Stimulated activated memory B cell treated with anti-CD40 and anti-IgM and Interleukin-4, amounts not matched to agents 10 μg/mL and 1 μg/mL and 100 μg/mL, for 72 hours (primary cell): Measurements from ENCODE around the gene NFATC2.

Experiments used
- ATAC-seq: fragments of 150-1000 bp; cut with Tn5 transposase; 2 replicates; pipeline ENCODE4 v1.10.0; 2021
- H3K27ac Mint-ChIP-seq: one replicate; pipeline ENCODE4 v1.8.0; 2022; ENCODE audit warnings: mild to moderate bottlenecking, mixed read lengths
- H3K27me3 Mint-ChIP-seq: one replicate; pipeline ENCODE4 v1.8.0; 2022; ENCODE audit warnings: mixed read lengths
- H3K36me3 Mint-ChIP-seq: one replicate; pipeline ENCODE4 v1.8.0; 2022; ENCODE audit warnings: mixed read lengths
- H3K4me1 Mint-ChIP-seq: one replicate; pipeline ENCODE4 v1.8.0; 2022; ENCODE audit warnings: mixed read lengths
- H3K4me3 Mint-ChIP-seq: one replicate; pipeline ENCODE4 v1.8.0; 2022; ENCODE audit warnings: mild to moderate bottlenecking, moderate library complexity, mixed read lengths
- H3K9me3 Mint-ChIP-seq: one replicate; pipeline ENCODE4 v1.8.0; 2022; ENCODE audit warnings: mixed read lengths

NFATC2 gene

GRCh38 chr20:51522207-51522606, 20.3 kb downstream of the NFATC2 start:
- no peak overlapping the region for H3K4me3 Mint-ChIP-seq
- H3K27me3 Mint-ChIP-seq, result no peaks in the 10 kb centered on the region
- H3K9me3 Mint-ChIP-seq, result no peaks in the 10 kb centered on the region
- peaks cover 49% of the 10 kb centered on the region for H3K36me3 Mint-ChIP-seq
- ATAC-seq, result no peak
- H3K4me1 Mint-ChIP-seq, result peaks cover 57% of the 10 kb centered on the region
- no peak overlapping the region for H3K27ac Mint-ChIP-seq

GRCh38 chr20:51517839-51518238, 24.7 kb downstream of the NFATC2 start:
- ATAC-seq, result no peak
- Mint-ChIP-seq H3K27ac (no peak overlapping the region), H3K4me1 (peaks cover 45% of the 10 kb centered on the region), H3K36me3 (peaks cover 68% of the 10 kb centered on the region), H3K9me3 (no peaks in the 10 kb centered on the region), H3K27me3 (no peaks in the 10 kb centered on the region), H3K4me3 (no peak overlapping the region)

DNA sequence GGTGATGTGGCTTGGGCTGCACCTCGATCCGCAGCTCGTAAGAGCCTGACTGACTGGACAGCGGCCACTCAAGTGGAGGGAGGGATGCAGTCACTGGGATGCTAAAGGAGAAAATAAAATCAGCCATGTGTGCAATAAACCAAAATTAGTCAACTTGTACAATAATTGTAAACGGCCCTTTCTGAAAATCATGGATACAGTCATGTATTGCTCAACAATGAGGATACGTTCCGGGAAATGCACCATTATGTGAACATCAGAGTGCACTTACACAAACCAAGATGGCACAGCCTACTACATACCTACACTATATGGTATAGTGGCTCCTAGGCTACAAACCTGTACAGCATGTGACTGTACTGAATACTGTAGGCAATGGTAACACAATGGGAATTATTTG, 25.7 kb downstream of the NFATC2 start:
- no peak for ATAC-seq
- no peaks in the 10 kb centered on the region for H3K27me3 Mint-ChIP-seq
- peaks cover 73% of the 10 kb centered on the region for H3K36me3 Mint-ChIP-seq
- H3K4me1 Mint-ChIP-seq, result peaks cover 45% of the 10 kb centered on the region
- no peak overlapping the region for H3K4me3 Mint-ChIP-seq
- no peak overlapping the region for H3K27ac Mint-ChIP-seq
- H3K9me3 Mint-ChIP-seq, result no peaks in the 10 kb centered on the region

DNA sequence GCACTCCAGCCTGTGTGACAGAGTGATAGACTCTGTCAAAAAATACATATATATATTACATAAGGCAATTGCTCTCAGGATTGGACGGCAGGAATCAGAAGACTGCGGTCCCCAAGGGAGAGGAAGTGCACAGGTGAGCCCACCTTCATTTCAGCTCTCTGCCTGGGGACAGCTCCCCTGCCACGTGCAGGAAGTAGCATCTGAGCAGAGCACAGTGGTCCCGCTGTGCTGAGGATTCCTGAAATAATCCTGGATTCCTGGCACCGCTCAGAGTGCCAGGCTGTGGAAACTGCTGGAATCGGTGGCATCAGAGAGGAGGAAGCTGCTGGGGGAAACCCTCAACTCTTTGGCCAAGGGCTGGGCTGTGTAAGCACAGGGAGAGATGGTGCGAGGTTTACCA, 27.7 kb downstream of the NFATC2 start:
- no peak for ATAC-seq
- H3K27ac Mint-ChIP-seq, result no peak overlapping the region
- no peaks in the 10 kb centered on the region for H3K27me3 Mint-ChIP-seq
- no peak overlapping the region for H3K4me3 Mint-ChIP-seq
- H3K4me1 Mint-ChIP-seq, result peaks cover 53% of the 10 kb centered on the region
- H3K36me3 Mint-ChIP-seq, result peaks cover 84% of the 10 kb centered on the region
- H3K9me3 Mint-ChIP-seq, result no peaks in the 10 kb centered on the region

- Mint-ChIP-seq H3K4me1 (peaks cover 59% of the 10 kb centered on the region), H3K27me3 (no peaks in the 10 kb centered on the region), H3K4me3 (no peak overlapping the region), H3K9me3 (no peaks in the 10 kb centered on the region), H3K36me3 (peaks cover 89% of the 10 kb centered on the region), H3K27ac (no peak overlapping the region)
- no peak for ATAC-seq
Observed at GRCh38 chr20:51514249-51514648, 28.3 kb downstream of the NFATC2 start.

- H3K27me3 Mint-ChIP-seq, result no peaks in the 10 kb centered on the region
- H3K36me3 Mint-ChIP-seq, result peaks cover 89% of the 10 kb centered on the region
- no peak overlapping the region for H3K27ac Mint-ChIP-seq
- H3K4me3 Mint-ChIP-seq, result no peak overlapping the region
- no peak for ATAC-seq
- no peaks in the 10 kb centered on the region for H3K9me3 Mint-ChIP-seq
- H3K4me1 Mint-ChIP-seq, result peaks cover 64% of the 10 kb centered on the region
Observed at GRCh38 chr20:51513545-51513944, 29.0 kb downstream of the NFATC2 start.

GRCh38 chr20:51512645-51513044, 29.9 kb downstream of the NFATC2 start:
- Mint-ChIP-seq H3K9me3 (no peaks in the 10 kb centered on the region), H3K27me3 (no peaks in the 10 kb centered on the region), H3K4me1 (peaks cover 67% of the 10 kb centered on the region), H3K4me3 (no peak overlapping the region), H3K36me3 (peaks cover 89% of the 10 kb centered on the region), H3K27ac (no peak overlapping the region)
- no peak for ATAC-seq

GRCh38 chr20:51511861-51512619, 30.5 kb downstream of the NFATC2 start:
- no peaks in the 10 kb centered on the region for H3K27me3 Mint-ChIP-seq
- no peak for ATAC-seq
- H3K9me3 Mint-ChIP-seq, result no peaks in the 10 kb centered on the region
- H3K36me3 Mint-ChIP-seq, result peaks cover 90% of the 10 kb centered on the region
- H3K27ac Mint-ChIP-seq, result no peak overlapping the region
- H3K4me3 Mint-ChIP-seq, result no peak overlapping the region
- peaks cover 70% of the 10 kb centered on the region for H3K4me1 Mint-ChIP-seq

DNA sequence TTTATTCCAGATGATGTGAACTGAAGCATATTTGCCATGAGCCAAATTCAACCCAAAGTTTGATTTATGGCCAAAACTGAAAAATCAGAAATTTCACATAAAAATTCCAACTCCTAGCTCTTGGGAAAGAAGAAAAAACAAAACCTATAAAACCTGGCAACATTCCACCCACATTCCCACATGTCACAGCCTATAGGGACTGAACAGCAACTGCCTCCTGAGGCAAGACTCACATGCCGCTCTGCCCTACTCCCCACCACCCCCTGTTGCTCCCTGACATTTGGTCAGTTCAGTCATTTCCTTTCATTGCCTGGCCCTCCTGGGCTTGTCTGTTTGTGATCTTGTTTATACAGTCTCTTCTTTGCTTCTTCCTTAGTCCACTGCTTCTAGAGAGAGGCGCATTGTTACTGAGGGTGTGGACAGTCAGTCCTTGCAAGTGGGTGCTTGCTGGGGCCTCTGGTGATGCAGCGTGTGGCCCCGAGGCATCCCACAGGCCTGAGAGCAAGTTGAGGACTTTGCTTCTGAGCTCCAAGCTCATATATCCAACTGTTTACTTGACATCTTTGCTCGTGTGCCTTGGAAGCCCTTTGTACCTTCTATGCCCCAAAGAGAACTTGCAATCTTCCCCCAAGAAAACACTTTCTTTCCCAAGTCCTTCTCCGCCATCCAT, 31.4 kb downstream of the NFATC2 start:
- Mint-ChIP-seq H3K36me3 (peaks cover 93% of the 10 kb centered on the region), H3K9me3 (no peaks in the 10 kb centered on the region), H3K4me1 (peaks cover 70% of the 10 kb centered on the region), H3K27ac (no peak overlapping the region), H3K4me3 (no peak overlapping the region), H3K27me3 (no peaks in the 10 kb centered on the region)
- ATAC-seq, result no peak

GRCh38 chr20:51510169-51510568, 32.4 kb downstream of the NFATC2 start:
- Mint-ChIP-seq H3K9me3 (no peaks in the 10 kb centered on the region), H3K4me3 (no peak overlapping the region), H3K27me3 (no peaks in the 10 kb centered on the region), H3K4me1 (peaks cover 70% of the 10 kb centered on the region), H3K36me3 (peaks cover 96% of the 10 kb centered on the region), H3K27ac (no peak overlapping the region)
- no peak for ATAC-seq

- Mint-ChIP-seq H3K4me1 (peaks cover 70% of the 10 kb centered on the region), H3K27ac (no peak overlapping the region), H3K4me3 (no peak overlapping the region), H3K36me3 (peaks cover 95% of the 10 kb centered on the region), H3K27me3 (no peaks in the 10 kb centered on the region), H3K9me3 (no peaks in the 10 kb centered on the region)
- no peak for ATAC-seq
Observed at GRCh38 chr20:51509208-51509607, 33.3 kb downstream of the NFATC2 start.

- Mint-ChIP-seq H3K36me3 (peaks cover 91% of the 10 kb centered on the region), H3K4me1 (peaks cover 67% of the 10 kb centered on the region)
Observed at GRCh38 chr20:51508780-51509179, 33.7 kb downstream of the NFATC2 start.

DNA sequence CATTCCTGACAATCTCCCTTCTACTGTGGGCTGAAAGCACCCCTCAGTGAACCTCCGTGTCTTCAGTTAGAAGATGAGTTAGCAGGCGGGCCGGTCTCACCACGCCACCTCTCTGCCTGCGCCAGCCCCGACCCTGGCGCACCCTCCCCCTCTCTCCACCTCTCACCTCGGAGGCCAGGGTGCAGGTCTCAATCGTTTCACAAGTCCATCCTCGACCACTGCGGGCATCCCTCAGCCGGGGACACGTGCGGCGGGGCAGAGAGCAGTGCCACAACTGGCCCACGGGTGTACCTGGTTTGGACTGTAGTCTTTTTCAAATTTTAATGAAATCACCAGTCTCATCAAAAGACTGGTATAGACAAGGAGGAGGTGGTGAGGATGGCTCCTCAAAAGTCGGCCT, 34.4 kb downstream of the NFATC2 start:
- Mint-ChIP-seq H3K27ac (peak overlapping the region; percentile 24), H3K4me1 (peaks cover 65% of the 10 kb centered on the region), H3K9me3 (no peaks in the 10 kb centered on the region), H3K36me3 (peaks cover 86% of the 10 kb centered on the region), H3K27me3 (no peaks in the 10 kb centered on the region), H3K4me3 (no peak overlapping the region)
- no peak for ATAC-seq

More at GRCh38 chr20:51508780-51509179, 33.7 kb downstream of the NFATC2 start:
- Mint-ChIP-seq H3K9me3 (no peaks in the 10 kb centered on the region), H3K27ac (peak overlapping the region; percentile 24), H3K4me3 (no peak overlapping the region), H3K27me3 (no peaks in the 10 kb centered on the region)
- ATAC-seq, result no peak

DNA sequence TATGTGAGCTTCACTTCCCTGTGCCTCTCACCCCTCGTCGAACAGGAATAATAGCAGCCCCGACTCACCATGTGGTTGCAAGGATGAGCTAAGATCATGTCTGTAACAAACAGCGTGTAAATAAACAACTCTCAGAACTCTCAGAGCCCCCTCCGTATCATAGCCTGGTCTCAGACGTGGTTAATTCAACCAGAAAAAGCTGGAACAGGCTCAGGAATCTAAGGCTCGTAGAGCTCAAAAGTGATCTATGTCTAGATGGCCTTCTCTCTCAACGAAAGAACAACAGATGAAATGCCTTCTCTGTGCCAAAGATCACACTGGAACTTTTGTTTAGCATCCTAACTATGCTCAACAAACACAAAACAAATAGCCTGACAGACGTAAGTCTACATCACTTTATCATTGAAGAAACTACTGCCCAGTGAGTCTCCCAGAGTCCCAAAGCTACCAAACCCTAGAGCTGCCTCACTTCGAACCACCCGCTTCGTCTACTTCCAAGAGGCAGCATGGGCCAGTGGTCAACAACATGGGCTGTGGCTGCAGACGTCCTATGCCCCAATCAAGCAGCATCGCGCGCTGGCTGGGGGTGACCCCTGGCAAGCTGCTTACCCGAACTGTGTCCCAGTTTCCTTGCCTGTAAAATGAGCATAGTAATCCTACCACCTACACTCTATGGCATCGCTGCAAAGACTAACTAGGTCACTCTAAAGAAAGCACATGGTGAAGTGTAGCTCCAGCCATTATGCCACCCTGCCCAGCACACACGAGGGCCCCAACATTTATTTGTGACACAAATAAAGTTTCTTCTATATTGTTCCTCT, 35.1 kb downstream of the NFATC2 start:
- Mint-ChIP-seq H3K4me1 (peaks cover 61% of the 10 kb centered on the region), H3K4me3 (no peak overlapping the region), H3K27me3 (no peaks in the 10 kb centered on the region), H3K36me3 (peaks cover 86% of the 10 kb centered on the region), H3K27ac (no peak overlapping the region), H3K9me3 (no peaks in the 10 kb centered on the region)
- no peak for ATAC-seq

- Mint-ChIP-seq H3K27me3 (no peaks in the 10 kb centered on the region), H3K9me3 (no peaks in the 10 kb centered on the region), H3K27ac (no peak overlapping the region), H3K4me1 (peaks cover 60% of the 10 kb centered on the region), H3K4me3 (no peak overlapping the region), H3K36me3 (peaks cover 82% of the 10 kb centered on the region)
- ATAC-seq, result no peak
Observed at GRCh38 chr20:51506527-51507215, 35.8 kb downstream of the NFATC2 start.
